Stomach (tissue), 4 donors: Measurements from ENCODE around the gene LRRC3C.

Experiments
- POLR2A ChIP-seq, 4 donors: fragments of 450-650 bp; IDR thresholded peaks; one replicate each; pipeline ENCODE4 v1.6.1; 2016; ENCODE audit warnings: antibody characterized with exemption in 4 of 4, control low read depth in 2 of 4, mild to moderate bottlenecking in 1 of 4, moderate library complexity in 1 of 4
- POLR2AphosphoS5 ChIP-seq, 3 donors: sonication (generic); formaldehyde crosslinking; IDR thresholded peaks; one replicate each; pipeline ENCODE4 v1.6.1; 2016; ENCODE audit warnings: antibody characterized with exemption in 3 of 3
- TF ChIP-seq, protein P1 (sequence below), 7 experiments: fragments of 450-650 bp in 4 of 7; fragments of 200-600 bp in 3 of 7; sonication (generic) in 3 of 7; IDR thresholded peaks; one replicate each; pipeline ENCODE4 v1.5.1; 2016 to 2019; ENCODE audit warnings: antibody characterized with exemption in 7 of 7, control low read depth in 2 of 7, mild to moderate bottlenecking in 1 of 7

DNA sequence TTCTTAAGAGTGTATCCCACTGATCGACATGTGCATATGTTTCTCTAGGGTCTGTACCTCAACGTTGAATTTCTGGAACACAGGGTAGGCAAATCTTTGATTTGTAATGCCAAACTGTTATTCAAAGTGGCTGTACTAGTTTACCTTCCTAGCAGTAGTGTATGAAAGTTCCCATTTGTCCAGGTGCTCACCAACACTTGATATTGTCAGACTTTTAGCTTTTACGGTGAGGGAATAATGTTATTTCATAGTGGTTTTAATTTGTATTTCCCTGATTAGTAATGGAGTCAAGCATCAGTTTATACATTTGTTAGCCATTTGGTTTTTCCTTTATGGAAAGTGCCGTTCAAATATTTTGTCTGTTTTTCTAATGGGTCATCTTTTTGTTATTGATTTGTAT, 29.4 kb upstream of the LRRC3C start:
- TF ChIP-seq, protein P1, sequence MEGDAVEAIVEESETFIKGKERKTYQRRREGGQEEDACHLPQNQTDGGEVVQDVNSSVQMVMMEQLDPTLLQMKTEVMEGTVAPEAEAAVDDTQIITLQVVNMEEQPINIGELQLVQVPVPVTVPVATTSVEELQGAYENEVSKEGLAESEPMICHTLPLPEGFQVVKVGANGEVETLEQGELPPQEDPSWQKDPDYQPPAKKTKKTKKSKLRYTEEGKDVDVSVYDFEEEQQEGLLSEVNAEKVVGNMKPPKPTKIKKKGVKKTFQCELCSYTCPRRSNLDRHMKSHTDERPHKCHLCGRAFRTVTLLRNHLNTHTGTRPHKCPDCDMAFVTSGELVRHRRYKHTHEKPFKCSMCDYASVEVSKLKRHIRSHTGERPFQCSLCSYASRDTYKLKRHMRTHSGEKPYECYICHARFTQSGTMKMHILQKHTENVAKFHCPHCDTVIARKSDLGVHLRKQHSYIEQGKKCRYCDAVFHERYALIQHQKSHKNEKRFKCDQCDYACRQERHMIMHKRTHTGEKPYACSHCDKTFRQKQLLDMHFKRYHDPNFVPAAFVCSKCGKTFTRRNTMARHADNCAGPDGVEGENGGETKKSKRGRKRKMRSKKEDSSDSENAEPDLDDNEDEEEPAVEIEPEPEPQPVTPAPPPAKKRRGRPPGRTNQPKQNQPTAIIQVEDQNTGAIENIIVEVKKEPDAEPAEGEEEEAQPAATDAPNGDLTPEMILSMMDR (IDR thresholded peaks at IDR 0.05): no peak
- TF ChIP-seq POLR2A (IDR thresholded peaks at IDR 0.05) (no peak), POLR2AphosphoS5 (IDR thresholded peaks at IDR 0.05) (no peak)
